AG20443 (cell line): ENCODE data around the gene LINGO1.

ENCODE experiments used
- DNase-seq: peaks from one replicate; pipeline ENCODE4 v3.0.0; 2012; ENCODE audit warnings: low spot score, mixed read lengths

Gene LINGO1

DNA sequence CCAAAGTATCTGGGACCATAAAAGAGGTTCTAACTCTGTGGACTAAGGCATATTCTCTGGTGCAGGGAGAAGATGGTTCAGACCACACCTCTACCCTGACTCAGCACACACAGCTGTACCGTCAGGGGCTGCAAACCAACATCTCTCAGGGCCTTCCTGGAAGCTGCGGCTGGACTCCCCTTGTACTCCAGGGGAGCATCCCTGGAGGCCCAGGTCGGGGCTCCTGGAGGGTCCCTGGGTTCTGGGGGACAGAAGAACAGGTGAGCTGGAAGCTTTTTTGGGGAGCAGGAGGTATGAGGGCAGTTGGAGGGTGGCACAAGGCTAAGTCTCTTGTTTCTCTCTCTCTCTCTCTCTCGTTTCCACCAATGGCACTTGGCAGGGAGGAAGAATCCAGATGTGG is 60.5 kb downstream of the LINGO1 start:
- no peak for DNase-seq

- no peak for DNase-seq
Measured at GRCh38 chr15:77571741-77572140, 61.0 kb downstream of the LINGO1 start.

DNA sequence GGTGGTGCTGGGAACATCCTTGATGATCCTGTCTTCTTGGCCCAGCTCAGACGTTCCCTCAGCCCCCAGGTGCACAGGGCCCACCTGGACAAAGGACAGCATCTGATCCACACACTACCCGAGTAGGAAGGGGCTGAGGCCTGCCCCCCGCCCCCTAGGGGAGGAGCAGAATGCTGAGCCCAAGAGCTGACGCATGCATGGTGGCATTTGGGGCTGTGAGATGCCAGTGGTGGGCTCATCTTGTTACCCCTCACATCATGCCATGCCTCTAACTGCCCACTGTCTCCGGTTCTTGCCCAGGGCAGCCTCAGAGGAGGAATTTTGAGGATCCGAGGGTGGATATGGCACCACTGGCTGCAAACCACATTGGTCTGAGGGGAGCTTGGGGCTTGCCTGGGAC is 61.5 kb downstream of the LINGO1 start:
- DNase-seq = no peak

DNA sequence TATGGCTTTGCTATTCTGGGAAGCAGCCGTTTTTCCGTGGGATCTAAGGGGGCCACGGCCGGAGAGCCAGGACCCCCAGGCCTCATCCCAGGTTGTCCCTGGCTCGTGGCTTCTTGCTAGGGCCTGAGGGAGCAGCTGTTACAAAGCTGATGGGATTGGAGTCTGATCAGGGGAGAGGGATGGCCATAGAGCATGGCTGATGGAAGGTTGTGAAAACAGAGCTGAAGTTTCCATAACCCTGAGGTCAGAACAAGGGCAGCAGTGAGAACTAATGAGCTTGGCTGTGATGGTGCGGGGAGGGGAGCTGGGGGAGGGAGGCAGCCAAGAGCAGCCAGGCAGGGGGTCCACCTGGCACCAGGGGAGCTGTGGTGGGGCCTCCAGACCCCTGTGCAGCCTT is 63.0 kb downstream of the LINGO1 start:
- DNase-seq = no peak

GRCh38 chr15:77568973-77569728 is 63.6 kb downstream of the LINGO1 start:
- DNase-seq = no peak

GRCh38 chr15:77568014-77568972 is 64.4 kb downstream of the LINGO1 start:
- no peak for DNase-seq

DNA sequence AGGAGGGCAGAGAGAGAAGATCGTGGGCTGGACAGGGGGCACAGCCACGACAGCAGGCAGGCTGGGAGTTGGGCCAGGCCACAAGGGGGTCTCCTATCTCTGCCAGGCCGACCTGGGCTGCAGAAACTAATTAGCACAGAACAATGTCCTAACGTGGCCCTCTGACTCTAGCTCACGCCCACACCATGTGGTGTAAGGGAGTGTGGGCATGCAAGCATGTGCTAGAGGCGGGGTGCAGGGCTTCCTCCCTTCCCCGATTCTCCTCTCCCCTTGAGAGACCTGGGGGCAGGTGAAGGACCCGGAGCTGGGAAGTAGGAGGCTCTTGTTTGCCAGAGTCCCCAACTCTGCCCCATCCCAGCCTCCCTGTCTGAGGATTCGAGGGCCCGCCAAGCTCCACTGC is 65.5 kb downstream of the LINGO1 start:
- DNase-seq = no peak

GRCh38 chr15:77566092-77566491 is 66.6 kb downstream of the LINGO1 start:
- no peak for DNase-seq

DNA sequence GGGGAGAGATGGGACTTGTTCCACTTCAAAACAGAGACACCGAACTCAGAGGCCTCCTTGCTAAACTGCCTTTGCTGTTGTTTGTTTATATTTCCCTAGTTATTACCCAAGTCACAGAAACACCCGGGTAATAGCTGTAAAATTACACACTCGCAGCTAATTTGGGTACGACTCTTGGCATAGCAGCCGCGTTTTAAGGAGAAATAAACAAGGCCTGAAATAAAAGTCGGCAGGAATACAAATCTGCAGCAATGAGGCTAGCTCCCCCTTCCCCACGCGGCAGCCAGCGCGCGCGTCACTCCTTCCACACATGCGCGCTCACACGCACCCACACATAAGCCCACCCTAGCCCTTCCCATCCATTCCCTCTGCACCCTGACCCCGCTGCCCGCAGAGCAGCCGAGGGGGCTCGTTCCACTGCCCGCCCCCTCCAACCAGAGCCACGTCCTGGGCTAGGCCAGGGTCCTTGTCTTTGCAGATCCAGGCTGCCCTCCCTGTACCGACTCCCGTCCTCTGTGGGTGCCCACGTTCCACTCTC is 67.3 kb downstream of the LINGO1 start:
- no peak for DNase-seq

GRCh38 chr15:77564938-77565337 is 67.8 kb downstream of the LINGO1 start:
- DNase-seq = no peak

- DNase-seq = no peak
Measured at GRCh38 chr15:77564341-77564740, 68.4 kb downstream of the LINGO1 start.

DNA sequence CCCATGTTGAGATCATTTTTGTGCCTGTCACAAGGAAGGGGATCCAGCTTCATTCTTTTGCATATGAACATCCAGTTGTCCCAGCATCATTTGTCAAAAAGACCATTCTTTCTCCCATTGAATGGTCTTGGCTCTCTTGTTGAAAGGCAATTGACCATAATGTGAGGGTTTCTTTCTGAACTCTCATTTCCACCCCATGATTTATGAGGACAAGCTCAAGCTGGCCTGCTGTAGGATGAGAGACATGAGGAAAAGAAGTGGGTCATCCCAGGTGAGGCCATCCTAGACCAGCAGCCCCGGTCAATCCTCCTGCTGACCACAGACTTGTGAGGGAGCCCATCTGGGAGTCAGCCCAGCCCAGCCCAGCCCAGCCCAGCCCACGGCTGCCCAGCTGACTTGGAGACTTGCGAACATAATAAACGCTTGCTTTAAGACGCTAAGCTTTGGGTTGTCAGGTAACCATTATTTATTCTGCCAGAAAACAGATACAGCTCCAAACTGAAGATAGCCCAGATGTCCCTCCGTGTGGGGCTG is 69.0 kb downstream of the LINGO1 start:
- no peak for DNase-seq
